ENCODE data around the gene C9orf85. TPM values are rescaled to one million over a fixed set of nuclear protein-coding genes. Genes with fewer than 3 reads are reported as not detected.

C9orf85 gene
- total RNA-seq, 1 experiment from 2014 or later = 14.4 TPM

- H3K9me3 ChIP-seq (ENCODE audit: control insufficient read depth, low read depth, low read length) = no peaks in the 10 kb centered on the region
- no peak overlapping the region for H3K4ac ChIP-seq (ENCODE audit: low read depth, low read length)
- no peak overlapping the region for H2BK15ac ChIP-seq (ENCODE audit: low read depth, low read length)
- H2AK5ac ChIP-seq (ENCODE audit: insufficient read length, low read length) = no peak overlapping the region
- H3K23me2 ChIP-seq (ENCODE audit: insufficient read length, low read depth, low read length, poor library complexity, severe bottlenecking) = no peaks in the 10 kb centered on the region
- no peak overlapping the region for H4K91ac ChIP-seq (ENCODE audit: insufficient read length, low read depth, low read length)
- H3K4me1 ChIP-seq (ENCODE audit: insufficient read depth, low read length) = no peaks in the 10 kb centered on the region
- H3K27me3 ChIP-seq (ENCODE audit: insufficient read depth, low read length) = no peaks in the 10 kb centered on the region
- H2BK12ac ChIP-seq (ENCODE audit: insufficient read length, low read depth, low read length) = no peak overlapping the region
- H3K79me1 ChIP-seq (ENCODE audit: insufficient read depth, low read depth, low read length, poor library complexity, severe bottlenecking) = no peaks in the 10 kb centered on the region
- H2AFZ ChIP-seq (ENCODE audit: low read length) = no peak overlapping the region
- TF ChIP-seq CTCF (conservative IDR thresholded peaks at IDR 0.05) = no peak
- no peaks in the 10 kb centered on the region for H4K20me1 ChIP-seq (ENCODE audit: control insufficient read depth, insufficient read depth, insufficient read length)
- no peak overlapping the region for H3K27ac ChIP-seq (ENCODE audit: insufficient read length, low read depth, low read length)
- H3K27ac Mint-ChIP-seq = peak overlapping the region in 1 of 3 experiments; percentile 33; a peak in 1 of 7 replicates
- no peak overlapping the region for H2BK5ac ChIP-seq (ENCODE audit: insufficient read length, low read length)
- H2BK20ac ChIP-seq (ENCODE audit: low read depth, low read length, poor library complexity, severe bottlenecking) = no peak overlapping the region
- H3K18ac ChIP-seq (ENCODE audit: insufficient read length, low read depth, low read length) = no peak overlapping the region
- no peak overlapping the region for H4K5ac ChIP-seq (ENCODE audit: insufficient read length, low read depth, low read length)
- no peak for DNase-seq
- no peak overlapping the region for H3K9ac ChIP-seq (ENCODE audit: extremely low read depth, insufficient read length, low read length)
- no peak overlapping the region for H4K8ac ChIP-seq (replicated peaks; ENCODE audit: insufficient read length, low read depth, low read length)
- H3K4me1 Mint-ChIP-seq = peaks cover 39 to 59% of the 10 kb centered on the region in 2 experiments
- H3K14ac ChIP-seq (ENCODE audit: insufficient read depth, low read length) = no peak overlapping the region
- no peak overlapping the region for H3K56ac ChIP-seq (ENCODE audit: insufficient read length, low read depth, low read length)
- H3K79me2 ChIP-seq (ENCODE audit: insufficient read depth, low read length) = peaks cover 64% of the 10 kb centered on the region; the same call in 1 of the 2 replicates
- no peak overlapping the region for H2BK120ac ChIP-seq (ENCODE audit: low read depth, low read length, poor library complexity, severe bottlenecking)
- peaks cover 10 to 33% (median 10%) of the 10 kb centered on the region in 3 experiments; a peak in 6 of 7 replicates for H3K36me3 Mint-ChIP-seq (ENCODE audit: insufficient read depth in 1 of 3, low read depth in 3 of 3)
- H3K23ac ChIP-seq (ENCODE audit: insufficient read length, low read depth, low read length) = no peak overlapping the region
- no peaks in the 10 kb centered on the region for H3K9me3 Mint-ChIP-seq
- no peak overlapping the region for H3T11ph ChIP-seq (ENCODE audit: low read length)
- H3K27me3 Mint-ChIP-seq (ENCODE audit: low read depth) = no peaks in the 10 kb centered on the region
- H3K4me2 ChIP-seq (ENCODE audit: insufficient read depth, insufficient read length, low read length) = no peak overlapping the region
- H3K4me3 Mint-ChIP-seq = no peak overlapping the region
Observed at GRCh38 chr9:71895117-71895516, 16.3 kb upstream of the C9orf85 start.

Data from H9 (cell line).